RWPE1 (cell line): ENCODE data around the gene PTGES2.
A peak's percentile ranks its signal among the peaks of the same experiment; 100 is the strongest.
"Not testable (repeated sequence)": the region's sequence is repeated elsewhere in the genome, so short reads cannot be mapped to it uniquely, and the experiment has no call there.

Source experiments
- CTCF ChIA-PET: fragments of 350-600 bp; sonication (Branson Sonifier 250); formaldehyde crosslinking; extraction: SDS; loops from one replicate; lab custom pipeline; 2021; lab: Yijun Ruan, JAX
- POLR2A ChIA-PET: fragments of 400-600 bp; formaldehyde crosslinking; extraction: SDS; loops from one replicate; lab custom pipeline; 2020; ENCODE audit warnings: antibody characterized with exemption; ENCODE audit not compliant: low non-redundant PET; lab: Yijun Ruan, JAX
- DNase-seq: peaks from one replicate; pipeline ENCODE4 v3.0.0; 2012; ENCODE audit warnings: low spot score
- H3K27ac ChIP-seq: fragments of 450-650 bp; 2 replicates; pipeline ENCODE4 v1.5.1; 2017
- CTCF ChIP-seq: fragments of 450-650 bp; conservative IDR thresholded peaks from 2 replicates; pipeline ENCODE4 v1.5.1; 2017; ENCODE audit warnings: low read depth, mild to moderate bottlenecking

The PTGES2 gene

GRCh38 chr9:128142596-128142995 is 15.1 kb upstream of the PTGES2 start:
- ChIA-PET POLR2A (no interaction called here), CTCF (interaction anchor here (0.6 to 1.2 kb wide), 3 partner anchors 14 to 407 kb away, joined by 3 to 10 read pairs (median 3); partner anchors contain the start of gene TOR2A)
- DNase-seq, result no peak
- TF ChIP-seq CTCF, result no peak
- 0 out of 2 replicates have a peak overlapping the region, but pooled peaks have one; percentile 1 for H3K27ac ChIP-seq

- no peak overlapping the region for H3K27ac ChIP-seq
- CTCF ChIA-PET, result interaction anchor here (1.2 kb wide), 1 partner anchor 14 kb away, joined by 3 read pairs; no protein-coding TSS in a partner anchor
- no peak for DNase-seq
- POLR2A ChIA-PET, result no interaction called here
- TF ChIP-seq CTCF, result no peak
Measured at GRCh38 chr9:128142061-128142460, 14.5 kb upstream of the PTGES2 start.

GRCh38 chr9:128141604-128142003 is 14.1 kb upstream of the PTGES2 start:
- ChIA-PET POLR2A (no interaction called here), CTCF (interaction anchor here (1.2 kb wide), 1 partner anchor 13 kb away, joined by 3 read pairs; no protein-coding TSS in a partner anchor)
- TF ChIP-seq CTCF, result no peak
- no peak for DNase-seq
- H3K27ac ChIP-seq, result no peak overlapping the region

- H3K27ac ChIP-seq, result no peak overlapping the region
- ChIA-PET CTCF (no interaction called here), POLR2A (no interaction called here)
- no peak for TF ChIP-seq CTCF
- no peak for DNase-seq
Measured at GRCh38 chr9:128139621-128140020, 12.1 kb upstream of the PTGES2 start.

- ChIA-PET CTCF (interaction anchor here (1.9 kb wide), 1 partner anchor 20 kb away, joined by 8 read pairs; no protein-coding TSS in a partner anchor), POLR2A (no interaction called here)
- DNase-seq, result no peak
- H3K27ac ChIP-seq, result no peak overlapping the region
- no peak for TF ChIP-seq CTCF
Measured at GRCh38 chr9:128138001-128138400, 10.5 kb upstream of the PTGES2 start.

GRCh38 chr9:128136816-128137793 is 9.6 kb upstream of the PTGES2 start:
- POLR2A ChIA-PET, result interaction anchor here (0.6 to 1.1 kb wide), 4 partner anchors 9 to 56 kb away, joined by 3 to 4 read pairs (median 4); no protein-coding TSS in a partner anchor
- CTCF ChIA-PET, result interaction anchor here (0.6 to 1.9 kb wide), 4 partner anchors 9 to 27 kb away, joined by 3 to 8 read pairs (median 4); no protein-coding TSS in a partner anchor
- TF ChIP-seq CTCF, result no peak
- peak; percentile 50 for DNase-seq
- H3K27ac ChIP-seq, result peak overlapping the region; percentile 10; the same call in 1 of the 2 replicates

GRCh38 chr9:128135561-128135960 is 8.0 kb upstream of the PTGES2 start:
- DNase-seq, CTCF ChIA-PET, H3K27ac ChIP-seq, POLR2A ChIA-PET: not testable (repeated sequence)

GRCh38 chr9:128132139-128132538 is 4.6 kb upstream of the PTGES2 start:
- POLR2A ChIA-PET, CTCF ChIA-PET, H3K27ac ChIP-seq, DNase-seq: not testable (repeated sequence)

GRCh38 chr9:128131346-128131745 is 3.8 kb upstream of the PTGES2 start:
- H3K27ac ChIP-seq, POLR2A ChIA-PET, DNase-seq, CTCF ChIA-PET: not testable (repeated sequence)

- POLR2A ChIA-PET, DNase-seq, H3K27ac ChIP-seq: not testable (repeated sequence)
- CTCF ChIA-PET, result interaction anchor here (0.6 kb wide), 1 partner anchor 60 kb away, joined by 3 read pairs; no protein-coding TSS in a partner anchor
Measured at GRCh38 chr9:128130651-128131050, 3.1 kb upstream of the PTGES2 start.
